Measurements from ENCODE around the gene CDKAL1. TPM values are rescaled to one million over a fixed set of nuclear protein-coding genes. Genes with fewer than 3 reads are reported as not detected.

Gene CDKAL1
- total RNA-seq, 1 donor from 2014 or later, result 39.6 TPM

GRCh38 chr6:20943040-20943627 lies 408.9 kb downstream of the CDKAL1 start:
- H3K4me1 Mint-ChIP-seq, result peaks cover 12% of the 10 kb centered on the region
- H3K9me3 ChIP-seq (ENCODE audit: low read depth), result no peaks in the 10 kb centered on the region
- H3K27me3 ChIP-seq, result no peaks in the 10 kb centered on the region
- H3K27me3 Mint-ChIP-seq (ENCODE audit: insufficient read depth, low read depth), result no peaks in the 10 kb centered on the region
- DNase-seq (ENCODE audit: low spot score), result no peak
- no peak overlapping the region for H3K4me3 ChIP-seq
- no peaks in the 10 kb centered on the region for H3K36me3 ChIP-seq
- no peak overlapping the region for H3K4me2 ChIP-seq
- peaks cover 22% of the 10 kb centered on the region for H3K9me3 Mint-ChIP-seq
- no peak overlapping the region for H3K4me3 Mint-ChIP-seq
- H3K36me3 Mint-ChIP-seq, result peaks cover 10% of the 10 kb centered on the region
- no peaks in the 10 kb centered on the region for H3K79me2 ChIP-seq (ENCODE audit: low read depth)
- peaks cover 16% of the 10 kb centered on the region for H3K4me1 ChIP-seq
- H3K27ac ChIP-seq, result no peak overlapping the region
- no peak overlapping the region for H3K9ac ChIP-seq
- H4K20me1 ChIP-seq (ENCODE audit: low read depth), result no peaks in the 10 kb centered on the region
- H3F3A ChIP-seq (ENCODE audit: low read depth), result peaks cover 7% of the 10 kb centered on the region
- no peak for TF ChIP-seq CTCF (IDR thresholded peaks at IDR 0.05)
- H2AFZ ChIP-seq (replicated peaks), result no peak overlapping the region
- no peak overlapping the region for H3K27ac Mint-ChIP-seq

- no peak overlapping the region for H3K4me2 ChIP-seq
- H3K27me3 Mint-ChIP-seq (ENCODE audit: insufficient read depth, low read depth), result no peaks in the 10 kb centered on the region
- no peak for TF ChIP-seq EZH2 (IDR thresholded peaks at IDR 0.05)
- no peak for TF ChIP-seq EZH2phosphoT487 (IDR thresholded peaks at IDR 0.05)
- TF ChIP-seq CTCF (IDR thresholded peaks at IDR 0.05), result no peak
- H3K27me3 ChIP-seq, result no peaks in the 10 kb centered on the region
- no peaks in the 10 kb centered on the region for H3K79me2 ChIP-seq (ENCODE audit: low read depth)
- no peak overlapping the region for H3K4me3 Mint-ChIP-seq
- H3K27ac ChIP-seq, result no peak overlapping the region
- H3K9ac ChIP-seq, result no peak overlapping the region
- peaks cover 13% of the 10 kb centered on the region for H3K4me1 Mint-ChIP-seq
- H4K20me1 ChIP-seq (ENCODE audit: low read depth), result no peaks in the 10 kb centered on the region
- no peak overlapping the region for H2AFZ ChIP-seq (replicated peaks)
- H3K27ac Mint-ChIP-seq, result no peak overlapping the region
- H3K36me3 Mint-ChIP-seq, result peaks cover 10% of the 10 kb centered on the region
- H3K9me3 Mint-ChIP-seq, result peaks cover 22% of the 10 kb centered on the region
- H3K4me1 ChIP-seq, result peaks cover 10% of the 10 kb centered on the region
- H3K9me3 ChIP-seq (ENCODE audit: low read depth), result no peaks in the 10 kb centered on the region
- H3K4me3 ChIP-seq, result no peak overlapping the region
- no peak for DNase-seq (ENCODE audit: low spot score)
- peaks cover 7% of the 10 kb centered on the region for H3F3A ChIP-seq (ENCODE audit: low read depth)
- H3K36me3 ChIP-seq, result no peaks in the 10 kb centered on the region
These were observed 409.7 kb downstream of the CDKAL1 start for GRCh38 chr6:20943922-20944321.

GRCh38 chr6:20946022-20946421 lies 411.8 kb downstream of the CDKAL1 start:
- Histone ChIP-seq H3K36me3 (no peaks in the 10 kb centered on the region), H2AFZ (replicated peaks) (no peak overlapping the region), H4K20me1 (ENCODE audit: low read depth) (no peaks in the 10 kb centered on the region), H3K79me2 (ENCODE audit: low read depth) (no peaks in the 10 kb centered on the region), H3F3A (ENCODE audit: low read depth) (no peaks in the 10 kb centered on the region), H3K9me3 (ENCODE audit: low read depth) (no peaks in the 10 kb centered on the region), H3K9ac (no peak overlapping the region), H3K4me2 (no peak overlapping the region), H3K27ac (no peak overlapping the region), H3K4me1 (no peaks in the 10 kb centered on the region), H3K27me3 (no peaks in the 10 kb centered on the region), H3K4me3 (no peak overlapping the region)
- peaks cover 6% of the 10 kb centered on the region for H3K4me1 Mint-ChIP-seq
- no peak for DNase-seq (ENCODE audit: low spot score)
- no peaks in the 10 kb centered on the region for H3K27me3 Mint-ChIP-seq (ENCODE audit: insufficient read depth, low read depth)
- peaks cover 12% of the 10 kb centered on the region for H3K36me3 Mint-ChIP-seq
- TF ChIP-seq CTCF (IDR thresholded peaks at IDR 0.05), result peak; percentile 13
- TF ChIP-seq EZH2phosphoT487 (IDR thresholded peaks at IDR 0.05), result no peak
- no peak for TF ChIP-seq EZH2 (IDR thresholded peaks at IDR 0.05)
- no peak overlapping the region for H3K4me3 Mint-ChIP-seq
- H3K9me3 Mint-ChIP-seq, result peaks cover 22% of the 10 kb centered on the region
- no peak overlapping the region for H3K27ac Mint-ChIP-seq

All from neural progenitor cell (in vitro differentiated cells).